ENCODE measurements around the gene CDC20. TPM values are rescaled to one million over a fixed set of nuclear protein-coding genes. Genes with fewer than 3 reads are reported as not detected.

CDC20 gene
- total and polyA plus RNA-seq, 2 of the 8 experiments (the other 6 are each of a cell fraction or from before 2014, with no cell fraction given): 214 to 221 TPM

GRCh38 chr1:43396059-43396458, 37.3 kb downstream of the CDC20 start:
- Histone ChIP-seq H4K8ac (ENCODE audit: extremely low read depth, insufficient read depth, low read length) (no peak overlapping the region), H3K9ac (replicated peaks in 1 of 4; ENCODE audit: extremely low read depth in 1 of 4, low read depth in 3 of 4, low read length in 3 of 4) (no peak overlapping the region), H3K14ac (ENCODE audit: insufficient read length) (no peak overlapping the region), H3K79me2 (ENCODE audit: control insufficient read depth in 1 of 2, insufficient read depth in 2 of 2, low read length in 2 of 2) (no peaks in the 10 kb centered on the region), H4K5ac (ENCODE audit: insufficient read length, low read depth, low read length) (no peak overlapping the region), H3K9me3 (ENCODE audit: insufficient read depth in 2 of 2, low read depth in 1 of 2, low read length in 1 of 2) (no peaks in the 10 kb centered on the region), H3K23me2 (ENCODE audit: low read depth, low read length) (no peaks in the 10 kb centered on the region), H2BK12ac (ENCODE audit: low read depth, low read length) (no peak overlapping the region), H3K18ac (ENCODE audit: extremely low read depth, low read length) (no peak overlapping the region), H3K27me3 (replicated peaks in 1 of 4; ENCODE audit: control insufficient read depth in 3 of 4, extremely low read depth in 1 of 4, insufficient read depth in 3 of 4, low read length in 3 of 4) (no peaks in the 10 kb centered on the region), H3K79me1 (ENCODE audit: low read depth, low read length) (no peaks in the 10 kb centered on the region), H2BK20ac (ENCODE audit: low read length) (no peak overlapping the region), H2BK15ac (ENCODE audit: low read length) (no peak overlapping the region), H4K91ac (replicated peaks; ENCODE audit: insufficient read length, low read length) (no peak overlapping the region), H3K4me2 (ENCODE audit: insufficient read depth in 1 of 2, low read depth in 2 of 2, low read length in 2 of 2) (no peak overlapping the region), H2BK120ac (replicated peaks; ENCODE audit: low read depth, low read length) (no peak overlapping the region), H3K4me1 (replicated peaks in 1 of 4; ENCODE audit: control insufficient read depth in 3 of 4, insufficient read depth in 4 of 4, low read length in 3 of 4) (no peaks in the 10 kb centered on the region), H2AK5ac (ENCODE audit: low read depth, low read length) (no peak overlapping the region), H3K27ac (ENCODE audit: low read depth, low read length) (no peak overlapping the region), H3K23ac (ENCODE audit: insufficient read length) (no peak overlapping the region), H3K36me3 (ENCODE audit: control insufficient read depth in 2 of 4, insufficient read depth in 4 of 4, low read length in 3 of 4) (peaks cover 0 to 2% (median 0%) of the 10 kb centered on the region in 4 experiments; a peak in 1 of 8 replicates), H3K4me3 (ENCODE audit: extremely low read depth in 1 of 4, insufficient read depth in 2 of 4, low read depth in 3 of 4, low read length in 4 of 4) (no peak overlapping the region), H3K56ac (replicated peaks; ENCODE audit: insufficient read length, low read depth, low read length) (no peak overlapping the region), H2BK5ac (ENCODE audit: low read depth, low read length) (no peak overlapping the region), H4K20me1 (replicated peaks in 1 of 2; ENCODE audit: control insufficient read depth in 1 of 2, insufficient read depth in 2 of 2, low read length in 2 of 2) (no peaks in the 10 kb centered on the region), H2AFZ (ENCODE audit: low read length) (no peak overlapping the region), H3K4ac (replicated peaks; ENCODE audit: insufficient read length, low read depth, low read length) (no peak overlapping the region)
- 74% methylated on average over 1 of the region's 1 CpG; no CpG with 5 or more reads in 1 of the 2 experiments for WGBS, 2 experiments (ENCODE audit: extremely low coverage in 1 of 2, insufficient coverage in 1 of 2, insufficient read length in 1 of 2, insufficient replicate concordance in 2 of 2, low coverage in 1 of 2, low lambda C conversion rate in 2 of 2, missing lambda C conversion rate in 1 of 2)
- FAIRE-seq (no peak), DNase-seq (ENCODE audit: low read depth in 1 of 2, low spot score in 2 of 2) (no peak)
- CTCF ChIA-PET (ENCODE audit: partially characterized antibody): interaction anchor here (1.7 kb wide), 1 partner anchor 19 kb away, joined by 4 read pairs; no protein-coding TSS in a partner anchor
- POLR2A ChIA-PET (ENCODE audit: partially characterized antibody): no interaction called here
- TF ChIP-seq ZNF274 (IDR thresholded peaks at IDR 0.05; ENCODE audit: borderline replicate concordance, extremely low read depth, low read length): no peak
- no peak for TF ChIP-seq KDM1A (IDR thresholded peaks at IDR 0.05; ENCODE audit: borderline replicate concordance, low read length)
- TF ChIP-seq JUND (IDR thresholded peaks at IDR 0.05; ENCODE audit: low read length): no peak
- no peak for TF ChIP-seq SP4 (IDR thresholded peaks at IDR 0.05; ENCODE audit: low read length)

Data from H1 (cell line).